Mesendoderm (in vitro differentiated cells): ENCODE results near the gene IFNLR1.

Experiments used
- DNase-seq: peaks from one replicate; pipeline ENCODE4 v3.0.0; 2013
- H2AK5ac ChIP-seq: 2 replicates; pipeline ENCODE4 v1.6.1; 2013; ENCODE audit warnings: low read length, inconsistent platforms
- H2BK120ac ChIP-seq: 2 replicates; pipeline ENCODE4 v1.6.1; 2013; ENCODE audit warnings: low read depth, mild to moderate bottlenecking, low read length, moderate library complexity, mixed read lengths
- H2BK15ac ChIP-seq: replicated peaks from 2 replicates; pipeline ENCODE4 v1.6.1; 2013; ENCODE audit warnings: low read depth, mild to moderate bottlenecking, moderate library complexity
- H2BK5ac ChIP-seq: 2 replicates; pipeline ENCODE4 v1.6.1; 2013; ENCODE audit warnings: low read length, inconsistent platforms
- H3K18ac ChIP-seq: 2 replicates; pipeline ENCODE4 v1.6.1; 2013; ENCODE audit warnings: mild to moderate bottlenecking, low read length, mixed read lengths
- H3K23ac ChIP-seq: one replicate; pipeline ENCODE4 v1.6.1; 2013; ENCODE audit warnings: low read length
- H3K27ac ChIP-seq: 2 replicates; pipeline ENCODE4 v1.5.1; 2013; ENCODE audit warnings: low read depth, mild to moderate bottlenecking, inconsistent platforms, low read length, moderate library complexity
- H3K27me3 ChIP-seq: 2 replicates; pipeline ENCODE4 v1.6.1; 2013; ENCODE audit warnings: low read length, control low read depth, mild to moderate bottlenecking, inconsistent platforms; ENCODE audit not compliant: insufficient read depth, poor library complexity
- H3K36me3 ChIP-seq: 2 replicates; pipeline ENCODE4 v1.6.1; 2013; ENCODE audit warnings: low read length, inconsistent platforms; ENCODE audit not compliant: control insufficient read depth, insufficient read depth
- H3K4ac ChIP-seq: one replicate; pipeline ENCODE4 v1.6.1; 2013; ENCODE audit warnings: low read depth, mild to moderate bottlenecking, low read length, moderate library complexity
- H3K4me1 ChIP-seq: 2 replicates; pipeline ENCODE4 v1.6.1; 2013; ENCODE audit warnings: low read depth, low read length, inconsistent platforms; ENCODE audit not compliant: control insufficient read depth
- H3K4me2 ChIP-seq: 2 replicates; pipeline ENCODE4 v1.6.1; 2013; ENCODE audit warnings: low read length
- H3K4me3 ChIP-seq: 2 replicates; pipeline ENCODE4 v1.5.1; 2013; ENCODE audit warnings: mild to moderate bottlenecking, low read length
- H3K56ac ChIP-seq: one replicate; pipeline ENCODE4 v1.6.1; 2013; ENCODE audit warnings: low read length
- H3K79me1 ChIP-seq: 2 replicates; pipeline ENCODE4 v1.6.1; 2013; ENCODE audit warnings: low read length, inconsistent platforms
- H3K79me2 ChIP-seq: 2 replicates; pipeline ENCODE4 v1.6.1; 2013; ENCODE audit warnings: mild to moderate bottlenecking, low read length; ENCODE audit not compliant: control insufficient read depth, insufficient read depth
- H3K9ac ChIP-seq: 2 replicates; pipeline ENCODE4 v1.6.1; 2013; ENCODE audit warnings: low read length, inconsistent platforms
- H4K5ac ChIP-seq: one replicate; pipeline ENCODE4 v1.6.1; 2013; ENCODE audit warnings: low read length
- H4K8ac ChIP-seq: one replicate; pipeline ENCODE4 v1.6.1; 2013; ENCODE audit warnings: low read depth, mild to moderate bottlenecking, control low read depth, low read length, moderate library complexity
- WGBS: extraction: QIAGEN DNeasy Blood & Tissue Kit; methylation state at CpG from one replicate; pipeline ENCODE4 v1.1.7; 2013; ENCODE audit warnings: low lambda C conversion rate, missing lambda C conversion rate; ENCODE audit not compliant: insufficient coverage; ENCODE audit errors: extremely low coverage; 5-methylcytosine and 5-hydroxymethylcytosine counted together

IFNLR1 gene

DNA sequence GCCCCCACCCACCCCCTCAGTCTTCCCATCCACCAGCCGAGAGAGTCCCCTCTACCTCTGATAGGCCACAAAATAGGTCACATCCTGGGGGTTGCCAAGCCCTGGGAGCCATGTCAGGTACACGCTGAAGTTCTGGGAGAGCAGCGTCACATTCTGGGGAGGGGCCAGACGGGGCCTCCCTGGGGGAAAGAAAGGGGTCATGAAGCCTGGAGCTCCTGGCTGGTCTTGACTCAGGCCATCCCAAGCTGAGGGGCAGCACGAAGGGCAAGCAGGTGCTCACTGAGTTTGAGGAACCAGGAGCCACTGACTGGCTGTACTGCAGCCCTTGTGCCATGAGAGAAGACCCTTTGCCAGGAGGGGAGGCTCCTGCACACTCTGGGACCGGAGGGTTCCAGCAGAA lies 6.4 kb downstream of the IFNLR1 start:
- Histone ChIP-seq H4K5ac (no peak overlapping the region), H3K56ac (no peak overlapping the region), H3K9ac (no peak overlapping the region), H3K4me3 (no peak overlapping the region), H3K27me3 (no peaks in the 10 kb centered on the region), H3K27ac (no peak overlapping the region), H3K79me1 (no peaks in the 10 kb centered on the region), H2BK15ac (no peak overlapping the region), H3K4me2 (no peak overlapping the region), H3K79me2 (no peaks in the 10 kb centered on the region), H3K23ac (no peak overlapping the region), H2BK120ac (no peak overlapping the region), H2BK5ac (no peak overlapping the region), H3K4ac (no peak overlapping the region), H3K4me1 (no peaks in the 10 kb centered on the region), H4K8ac (no peak overlapping the region), H3K36me3 (no peaks in the 10 kb centered on the region), H2AK5ac (no peak overlapping the region), H3K18ac (no peak overlapping the region)
- no peak for DNase-seq
- no CpG with 5 or more reads among the region's 6 CpGs for WGBS

DNA sequence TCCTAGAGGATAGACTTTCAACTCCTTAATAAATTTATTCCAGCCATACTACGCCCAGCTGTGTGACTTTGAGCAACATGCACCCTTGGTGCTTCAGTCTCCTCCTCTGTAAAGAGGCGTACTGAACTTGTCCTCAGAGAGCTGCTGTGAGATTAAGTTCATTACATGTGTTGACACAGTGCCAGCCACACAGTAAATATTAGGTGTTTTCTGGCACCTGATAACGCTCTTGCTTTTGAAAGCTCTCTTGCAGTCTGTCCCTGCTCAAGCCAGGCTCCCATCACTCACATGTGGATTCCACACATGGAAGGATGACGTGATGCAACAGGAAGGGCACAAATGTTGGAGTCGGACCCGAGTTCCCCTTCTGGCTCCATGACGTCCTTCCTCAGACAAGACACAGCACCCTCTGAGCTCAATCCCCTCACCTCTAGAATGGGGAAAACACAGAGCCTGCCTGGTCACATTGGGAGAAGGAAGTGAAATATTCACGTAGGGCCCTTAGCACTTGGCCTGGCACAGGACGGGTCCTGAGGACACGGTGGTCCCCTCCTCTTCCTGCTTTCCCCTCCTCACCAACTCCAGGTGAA lies 7.7 kb downstream of the IFNLR1 start:
- Histone ChIP-seq H2BK5ac (no peak overlapping the region), H3K27me3 (no peaks in the 10 kb centered on the region), H3K36me3 (no peaks in the 10 kb centered on the region), H3K79me2 (no peaks in the 10 kb centered on the region), H3K23ac (no peak overlapping the region), H3K79me1 (no peaks in the 10 kb centered on the region), H3K4me1 (no peaks in the 10 kb centered on the region), H4K5ac (no peak overlapping the region), H3K4me2 (no peak overlapping the region), H3K9ac (no peak overlapping the region), H3K18ac (no peak overlapping the region), H2BK15ac (no peak overlapping the region), H2AK5ac (no peak overlapping the region), H3K4ac (no peak overlapping the region), H2BK120ac (no peak overlapping the region), H3K4me3 (no peak overlapping the region), H4K8ac (no peak overlapping the region), H3K56ac (no peak overlapping the region), H3K27ac (no peak overlapping the region)
- no CpG with 5 or more reads among the region's 10 CpGs for WGBS
- no peak for DNase-seq

DNA sequence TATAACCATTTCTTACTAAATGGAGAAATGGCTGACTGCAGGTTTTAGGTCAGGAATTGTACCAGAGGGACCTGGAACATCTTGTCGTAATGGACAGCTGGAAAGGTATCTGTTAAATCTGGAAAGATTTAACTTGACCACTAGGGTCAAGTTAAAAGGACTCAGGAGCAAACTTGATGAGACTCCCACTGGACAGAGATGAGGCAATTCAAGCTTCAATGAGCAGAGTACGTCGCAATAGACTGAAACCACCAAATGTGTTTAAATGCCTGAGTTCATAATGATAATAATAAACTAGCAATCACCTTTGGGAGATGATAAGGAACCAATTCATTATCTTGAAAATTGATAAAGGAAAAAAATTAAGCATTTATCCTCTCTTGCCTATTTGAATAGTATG lies 8.7 kb downstream of the IFNLR1 start:
- H3K36me3 ChIP-seq: no peaks in the 10 kb centered on the region
- H3K4me3 ChIP-seq: no peak overlapping the region
- H3K23ac ChIP-seq: no peak overlapping the region
- no peak overlapping the region for H3K9ac ChIP-seq
- no peaks in the 10 kb centered on the region for H3K79me1 ChIP-seq
- no peak overlapping the region for H3K4me2 ChIP-seq
- no peaks in the 10 kb centered on the region for H3K4me1 ChIP-seq
- H3K56ac ChIP-seq: no peak overlapping the region
- H2BK15ac ChIP-seq: no peak overlapping the region
- H3K27me3 ChIP-seq: no peaks in the 10 kb centered on the region
- H3K4ac ChIP-seq: no peak overlapping the region
- H2BK120ac ChIP-seq: no peak overlapping the region
- no peak for DNase-seq
- no peak overlapping the region for H2BK5ac ChIP-seq
- WGBS: no CpG with 5 or more reads among the region's 3 CpGs
- H2AK5ac ChIP-seq: no peak overlapping the region
- H3K18ac ChIP-seq: no peak overlapping the region
- no peaks in the 10 kb centered on the region for H3K79me2 ChIP-seq
- no peak overlapping the region for H4K5ac ChIP-seq
- no peak overlapping the region for H4K8ac ChIP-seq
- no peak overlapping the region for H3K27ac ChIP-seq

DNA sequence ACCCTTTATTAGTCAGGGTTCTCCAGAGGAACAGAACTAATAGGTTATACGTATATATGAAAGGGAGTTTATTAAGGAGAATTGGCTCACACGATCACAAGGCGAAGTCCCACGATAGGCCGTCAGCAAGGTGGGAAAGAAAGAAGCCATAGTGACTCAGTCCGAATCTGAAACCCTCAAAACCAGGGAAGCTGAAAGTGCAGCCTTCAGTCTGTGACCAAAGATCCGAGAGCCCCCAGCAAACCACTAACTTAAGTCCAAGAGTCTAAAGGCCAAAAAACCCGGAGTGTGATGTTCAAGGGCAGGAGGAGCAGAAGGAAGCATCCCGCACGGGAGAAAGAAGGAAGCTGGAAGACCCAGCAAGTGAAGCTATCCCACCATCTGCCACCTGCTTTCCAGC lies 9.9 kb downstream of the IFNLR1 start:
- H3K56ac ChIP-seq: no peak overlapping the region
- no peak overlapping the region for H3K4me2 ChIP-seq
- no peak overlapping the region for H4K8ac ChIP-seq
- WGBS: no CpG with 5 or more reads among the region's 10 CpGs
- no peak overlapping the region for H4K5ac ChIP-seq
- no peaks in the 10 kb centered on the region for H3K27me3 ChIP-seq
- H3K18ac ChIP-seq: no peak overlapping the region
- no peak overlapping the region for H3K27ac ChIP-seq
- DNase-seq: no peak
- H3K4me3 ChIP-seq: no peak overlapping the region
- no peaks in the 10 kb centered on the region for H3K79me2 ChIP-seq
- no peaks in the 10 kb centered on the region for H3K79me1 ChIP-seq
- no peak overlapping the region for H2BK5ac ChIP-seq
- no peak overlapping the region for H2AK5ac ChIP-seq
- H3K4ac ChIP-seq: no peak overlapping the region
- H3K23ac ChIP-seq: no peak overlapping the region
- no peak overlapping the region for H3K9ac ChIP-seq
- no peaks in the 10 kb centered on the region for H3K4me1 ChIP-seq
- H2BK120ac ChIP-seq: no peak overlapping the region
- H2BK15ac ChIP-seq: no peak overlapping the region
- no peaks in the 10 kb centered on the region for H3K36me3 ChIP-seq

DNA sequence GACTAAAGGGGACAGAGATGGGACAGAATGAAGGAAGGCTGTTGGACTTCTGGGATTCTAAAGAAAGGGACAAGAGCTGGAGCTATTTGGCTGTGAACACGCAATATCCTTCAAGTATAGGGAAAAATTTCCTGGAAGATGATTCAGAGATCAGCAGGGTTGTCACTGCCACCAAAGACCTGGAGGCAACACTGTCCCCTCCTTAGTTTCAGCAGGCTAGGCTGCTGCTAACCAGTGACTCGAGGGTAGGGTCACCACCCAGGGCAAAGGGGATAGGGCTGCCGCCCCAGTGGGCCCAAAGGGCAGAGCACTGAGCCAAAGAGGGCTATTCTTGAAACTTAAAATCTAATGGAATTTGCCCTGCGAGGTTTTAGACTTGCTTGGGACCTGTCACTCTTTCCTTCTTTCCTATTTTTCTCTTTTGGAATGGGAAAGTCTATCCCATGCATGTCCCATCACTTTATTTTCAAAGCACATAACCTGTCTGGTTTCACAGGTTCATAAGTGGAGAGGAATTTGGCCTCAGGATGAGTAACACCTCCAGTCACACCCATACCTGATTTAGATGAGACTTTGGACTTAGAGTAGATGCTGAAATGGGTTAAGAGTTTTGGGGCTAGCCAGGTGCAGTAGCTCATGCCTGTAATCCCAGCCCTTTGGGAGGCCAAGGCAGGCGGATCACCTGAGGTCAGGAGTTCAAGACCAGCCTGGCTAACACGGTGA lies 11.9 kb downstream of the IFNLR1 start:
- Histone ChIP-seq H3K4ac (no peak overlapping the region), H2BK15ac (no peak overlapping the region), H3K18ac (no peak overlapping the region), H3K27ac (no peak overlapping the region), H3K79me2 (no peaks in the 10 kb centered on the region), H4K5ac (no peak overlapping the region), H3K4me1 (no peaks in the 10 kb centered on the region), H3K4me2 (no peak overlapping the region), H4K8ac (no peak overlapping the region), H3K23ac (no peak overlapping the region), H3K27me3 (no peaks in the 10 kb centered on the region), H3K4me3 (no peak overlapping the region), H2AK5ac (no peak overlapping the region), H3K36me3 (no peaks in the 10 kb centered on the region), H2BK5ac (no peak overlapping the region), H3K79me1 (no peaks in the 10 kb centered on the region), H3K56ac (no peak overlapping the region), H2BK120ac (no peak overlapping the region), H3K9ac (no peak overlapping the region)
- DNase-seq: no peak
- no CpG with 5 or more reads among the region's 6 CpGs for WGBS
